Measurements from ENCODE around the gene USB1.

Gene USB1

DNA sequence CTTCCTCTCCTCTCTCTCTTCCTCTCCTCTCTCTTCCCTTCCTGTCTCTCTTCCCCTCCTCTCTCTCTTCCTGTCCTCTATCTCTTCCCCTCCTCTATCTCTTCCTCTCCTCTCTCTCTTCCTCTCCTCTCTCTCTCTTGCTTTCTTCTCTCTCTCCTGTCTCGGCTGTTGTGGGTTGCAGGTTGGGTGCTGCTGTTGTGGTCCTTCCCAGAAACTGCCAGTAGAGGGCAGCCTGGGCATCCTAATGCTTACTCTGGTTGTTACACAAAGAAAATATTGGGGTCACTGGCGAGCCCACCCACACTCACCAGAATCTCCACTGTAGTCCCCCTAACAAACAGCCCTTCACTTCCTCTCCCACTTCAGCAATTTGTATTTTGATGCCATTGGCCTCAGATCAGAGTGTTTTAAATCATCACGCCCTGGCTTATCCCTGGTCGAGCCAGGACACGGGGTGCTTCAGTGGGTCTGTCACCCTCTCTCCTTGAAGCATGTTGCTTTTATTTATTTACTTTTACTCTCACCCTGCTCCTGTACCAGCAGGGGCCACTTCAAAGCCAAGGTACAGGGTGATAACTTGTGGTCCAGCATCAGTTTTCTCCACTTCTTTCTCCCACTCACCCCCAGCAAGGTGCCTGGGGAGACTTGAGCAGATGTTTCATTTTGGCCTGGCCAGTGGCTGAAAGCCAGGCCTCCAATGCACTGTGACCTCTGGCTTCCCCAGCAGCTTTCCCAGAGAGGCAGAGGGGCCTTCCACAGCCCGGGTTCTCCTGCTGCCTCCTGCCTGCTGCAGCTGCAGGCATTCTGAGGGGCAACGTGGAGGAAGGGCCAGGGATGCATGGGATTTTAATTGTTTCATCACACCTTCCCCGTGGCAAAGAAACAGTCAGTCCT, 19.7 kb downstream of the USB1 start:
- peak; percentile 22 for DNase-seq

DNA sequence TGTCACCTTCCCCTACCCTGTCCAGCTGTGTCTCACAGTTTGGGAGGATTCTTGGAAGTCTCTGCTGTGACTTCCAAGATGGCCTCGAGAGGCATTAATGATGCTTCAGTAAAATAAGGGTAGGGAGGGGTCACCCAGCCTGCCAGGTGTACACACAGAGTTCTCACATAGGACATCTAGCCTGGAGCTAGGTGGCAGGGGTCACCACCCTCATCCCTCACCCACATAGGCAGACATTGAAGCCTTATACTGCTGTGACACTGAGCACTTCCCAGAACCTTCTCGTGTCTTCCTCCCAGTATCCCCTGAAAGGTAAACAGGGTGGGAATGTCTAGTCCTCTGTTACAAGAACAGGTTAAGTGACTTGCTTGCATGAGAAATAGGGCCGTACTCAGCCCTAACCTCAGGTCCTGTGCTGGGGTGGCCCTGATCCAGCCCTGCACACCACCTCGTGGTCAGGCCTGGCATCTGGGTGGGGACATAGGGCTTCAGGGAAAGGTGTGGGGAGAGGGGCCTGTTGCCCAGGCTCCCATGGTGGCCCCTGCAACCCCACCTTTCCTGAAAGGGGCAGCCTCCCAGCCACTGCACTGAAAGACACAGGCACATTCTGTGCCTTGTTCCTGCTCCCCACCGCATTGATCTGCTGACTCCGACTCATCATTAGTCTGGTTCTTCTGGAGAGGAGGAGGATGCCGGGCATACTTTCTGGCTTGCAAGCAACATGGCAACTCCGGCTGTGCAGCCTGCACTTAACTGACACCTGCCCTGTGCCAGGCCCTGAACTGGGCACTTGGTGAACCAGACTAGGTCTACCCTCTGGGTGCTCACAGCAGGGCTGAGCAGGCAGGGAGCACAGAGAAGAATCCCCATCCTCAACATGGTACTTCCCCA, 20.7 kb downstream of the USB1 start:
- DNase-seq, result peak; percentile 44

DNA sequence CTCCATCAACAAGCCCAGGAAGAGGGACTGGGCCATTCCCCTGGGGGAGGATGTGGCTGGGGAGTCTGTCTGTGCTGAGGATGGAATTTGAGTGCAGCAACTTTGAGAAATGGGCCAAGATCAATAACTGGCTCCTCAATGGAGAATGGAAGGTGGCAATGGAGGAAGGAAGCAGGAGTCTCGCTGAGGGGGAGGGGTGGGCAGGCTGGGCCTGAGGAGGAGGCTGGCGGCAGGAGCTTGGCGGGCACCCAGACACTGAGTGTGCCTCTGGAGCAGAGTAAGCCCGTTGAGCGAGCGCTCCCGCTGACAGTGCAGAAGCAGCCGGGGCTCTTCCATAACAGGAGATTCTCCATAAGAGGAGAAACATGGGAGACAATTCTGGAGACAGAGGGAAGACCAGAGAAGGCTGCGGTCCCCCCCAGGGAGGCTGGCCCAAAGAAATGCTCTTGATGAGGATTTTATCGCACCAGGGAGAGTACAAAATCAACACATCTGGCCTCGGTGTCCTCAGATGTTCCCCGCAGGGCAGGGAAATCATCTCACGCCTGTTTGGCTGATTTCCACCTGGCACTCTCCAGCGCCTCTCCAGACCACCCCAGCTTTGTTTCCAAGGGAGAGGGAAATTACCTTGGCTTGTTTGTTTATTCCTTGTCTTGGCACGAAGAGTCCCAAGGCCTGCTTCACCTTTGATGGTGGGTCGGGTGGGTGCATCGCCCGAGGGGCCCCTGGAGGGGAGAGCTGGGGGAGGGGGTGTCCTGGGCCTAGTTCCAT, 21.6 kb downstream of the USB1 start:
- peak; percentile 68 for DNase-seq

DNA sequence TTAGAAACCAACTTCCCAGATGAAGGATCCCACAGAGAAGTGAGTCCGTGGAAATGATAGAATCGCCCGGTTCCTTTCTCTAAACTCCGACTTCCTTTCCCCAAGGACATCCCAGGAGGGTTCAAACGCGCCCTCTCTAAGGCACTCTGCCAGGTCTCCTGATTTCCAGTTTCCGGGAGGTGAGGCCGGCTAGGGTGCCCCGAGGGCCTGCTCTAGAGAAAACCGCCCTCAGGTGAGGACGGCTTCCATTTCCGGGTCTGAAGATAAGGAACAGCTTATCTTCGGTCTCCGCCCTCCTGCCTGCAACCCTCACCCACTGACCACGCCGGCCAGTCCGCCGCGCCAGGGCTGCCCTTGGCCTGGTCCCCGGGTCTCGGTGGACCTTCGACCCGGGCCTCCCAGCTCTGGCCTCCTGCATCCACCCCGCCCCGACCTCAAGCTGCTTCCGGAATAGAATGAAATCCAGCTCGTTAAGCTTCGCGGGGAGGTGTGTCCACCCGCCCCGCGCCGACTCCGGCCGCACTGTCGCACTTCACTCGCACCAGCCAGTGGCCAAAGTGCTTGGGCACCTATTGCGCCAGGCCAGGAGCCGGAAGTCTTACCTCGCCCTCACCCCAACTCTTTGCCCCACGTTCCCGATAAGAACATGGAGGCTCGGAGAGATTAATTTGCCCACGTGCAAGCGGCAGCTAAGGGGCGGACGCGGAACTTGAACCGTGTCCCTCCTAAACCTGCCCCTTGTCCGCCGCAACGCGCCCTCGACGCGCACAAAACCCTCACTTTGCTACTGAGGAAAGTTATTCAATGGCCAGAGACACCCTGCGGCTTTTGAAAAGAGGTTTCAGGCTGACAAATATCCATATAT, 23.5 kb downstream of the USB1 start:
- DNase-seq, result no peak

DNA sequence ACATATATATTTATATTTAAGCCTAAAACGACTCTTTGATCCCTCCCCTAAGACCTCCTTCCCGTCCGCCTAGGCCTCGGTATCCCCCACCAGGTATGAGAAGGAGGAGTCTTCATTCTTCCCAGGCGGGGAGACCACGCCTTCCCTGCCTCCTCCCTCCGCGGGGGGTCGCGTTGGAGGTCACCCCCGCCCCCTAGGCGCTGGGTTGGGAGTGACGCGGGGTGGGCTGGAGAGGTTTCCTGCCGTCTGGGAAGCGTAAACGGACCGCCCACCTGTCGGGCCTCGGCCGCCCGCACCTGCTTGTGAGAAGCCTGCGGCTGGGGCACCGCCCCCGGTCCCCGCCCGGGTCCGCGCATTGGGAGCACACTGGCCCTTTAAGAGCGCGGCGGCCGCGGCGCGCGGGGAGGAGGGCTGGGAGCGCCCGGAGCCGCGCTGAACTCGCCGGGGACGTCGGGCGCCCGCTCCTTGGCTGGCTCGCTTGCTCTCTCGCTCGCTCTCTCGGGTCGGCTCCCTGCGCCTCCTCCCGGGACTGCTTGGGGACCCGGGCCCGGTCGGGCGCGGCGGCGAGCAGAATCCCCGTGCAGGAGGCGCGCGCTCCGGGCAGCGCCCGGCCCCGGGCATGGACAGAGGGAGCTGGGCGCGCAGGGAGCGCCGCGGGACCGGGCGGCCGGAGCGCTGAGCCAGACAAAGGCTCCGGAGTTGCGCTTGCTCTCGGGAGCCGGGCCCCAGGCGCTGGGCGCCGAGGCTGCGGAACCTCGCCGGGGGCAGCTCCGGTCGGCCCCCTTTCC, 24.3 kb downstream of the USB1 start, which contains the start of gene MMP15:
Gene MMP15, plus strand, starts transcription at position 404 of the 788 bp plus-strand sequence. CDS start 597 bp downstream, outside the sequence.
- peak; percentile 42 for DNase-seq

DNA sequence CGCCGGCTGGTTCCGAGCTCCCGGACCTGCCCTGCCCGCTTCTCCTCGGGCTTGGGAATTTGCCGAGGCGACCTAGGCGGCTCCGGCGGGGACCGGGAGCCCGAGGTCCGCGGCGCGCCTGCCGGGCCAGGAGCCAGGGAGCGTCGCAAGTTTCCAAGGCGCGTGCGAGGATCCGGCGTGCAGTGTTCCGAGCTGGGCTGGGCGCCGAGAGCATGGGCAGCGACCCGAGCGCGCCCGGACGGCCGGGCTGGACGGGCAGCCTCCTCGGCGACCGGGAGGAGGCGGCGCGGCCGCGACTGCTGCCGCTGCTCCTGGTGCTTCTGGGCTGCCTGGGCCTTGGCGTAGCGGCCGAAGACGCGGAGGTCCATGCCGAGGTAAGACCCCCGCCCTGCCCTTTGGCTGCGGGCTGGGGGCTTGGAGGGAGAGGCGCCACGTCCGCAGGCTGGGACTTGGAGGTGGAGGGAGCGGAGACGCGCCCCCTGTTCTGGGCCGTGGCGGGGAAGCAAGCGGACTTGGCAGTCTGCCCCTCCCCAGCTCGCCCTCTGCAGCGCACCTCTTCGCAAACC, 25.0 kb downstream of the USB1 start:
- DNase-seq, result no peak

DNA sequence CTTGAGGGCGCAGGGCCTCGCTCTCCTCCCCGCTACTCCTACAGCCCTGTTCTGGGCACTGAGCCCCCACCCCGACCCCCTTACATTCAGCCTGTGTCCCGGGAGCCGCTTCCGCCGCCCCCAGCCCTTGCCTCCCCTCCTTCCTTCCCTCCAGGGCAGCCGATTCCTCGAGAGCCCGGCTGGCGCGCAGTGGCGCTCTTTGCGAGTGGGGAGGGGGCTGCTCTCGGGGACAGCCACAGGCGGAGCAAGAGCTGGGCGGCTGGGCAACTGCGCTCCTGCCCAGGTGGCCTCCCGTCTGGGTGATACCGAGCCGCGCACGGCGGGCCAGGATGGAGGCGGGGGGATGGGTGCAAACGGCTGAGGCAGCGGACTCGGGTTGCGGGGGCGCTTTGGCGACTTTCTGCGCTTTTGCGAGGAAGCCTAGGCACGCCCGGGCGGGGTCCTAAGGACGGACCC, 25.5 kb downstream of the USB1 start:
- DNase-seq, result no peak

DNA sequence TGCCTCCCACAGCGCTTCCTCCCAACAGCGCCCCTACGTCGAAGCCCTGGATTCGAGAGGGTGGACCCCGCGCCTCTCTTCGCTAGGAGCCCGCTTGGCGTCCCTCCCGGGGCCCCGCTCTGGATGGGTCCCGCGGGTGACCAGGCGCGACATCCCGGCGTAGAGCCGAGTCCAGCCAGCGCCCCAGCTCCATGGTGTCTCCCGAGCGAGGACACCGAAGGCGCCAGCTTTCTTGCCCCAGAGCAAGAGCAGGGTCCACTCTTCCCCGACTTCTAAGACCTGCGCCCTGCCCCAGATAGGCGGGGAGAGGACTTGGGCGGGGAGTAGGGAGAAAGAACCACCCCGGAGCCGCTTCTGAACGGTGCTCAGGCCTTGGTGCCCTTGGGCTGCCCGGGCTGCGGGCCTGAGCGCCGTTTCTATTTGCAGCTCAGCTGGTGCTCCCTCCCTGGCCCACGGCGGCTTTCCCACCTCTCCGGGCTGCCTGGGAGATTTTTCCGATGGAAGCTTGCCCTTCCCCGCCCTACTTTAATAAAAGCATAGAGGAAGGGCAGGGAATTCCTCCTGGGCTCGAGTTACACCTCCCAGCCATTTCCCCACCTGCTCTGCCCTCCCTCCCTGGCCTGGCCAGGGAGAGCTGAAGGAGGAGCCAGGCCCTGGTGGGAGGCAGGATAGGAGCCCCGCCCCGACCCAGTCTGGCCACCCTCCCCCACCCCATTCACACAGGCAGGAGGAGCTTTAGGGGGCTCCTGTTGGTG, 26.1 kb downstream of the USB1 start:
- no peak for DNase-seq

DNA sequence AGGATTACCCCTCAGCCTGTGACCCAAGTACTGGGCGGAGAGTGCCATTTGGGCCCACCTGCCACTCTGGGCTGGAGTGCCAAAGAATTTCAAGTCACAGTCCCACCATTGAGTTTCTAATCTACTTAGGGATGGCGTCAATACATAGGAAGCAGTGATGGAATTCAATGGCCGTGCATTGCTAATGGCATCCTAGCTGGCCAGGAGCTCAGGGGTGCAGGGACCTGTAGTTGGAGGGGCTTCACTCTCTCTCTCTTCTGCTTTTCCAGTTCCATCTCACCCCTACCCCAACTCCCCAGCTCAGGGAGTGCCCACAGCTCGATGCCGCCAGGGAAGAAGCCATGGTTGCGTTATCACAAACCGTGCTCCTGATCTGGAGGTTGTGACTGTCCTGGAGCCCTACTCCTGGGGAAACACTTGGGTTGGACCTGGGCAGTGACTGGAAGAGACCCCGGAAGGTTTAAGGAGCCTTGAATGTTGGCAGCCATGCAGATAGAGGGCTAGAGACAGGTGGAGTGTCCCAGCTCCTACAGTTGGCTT, 26.8 kb downstream of the USB1 start:
- no peak for DNase-seq

DNA sequence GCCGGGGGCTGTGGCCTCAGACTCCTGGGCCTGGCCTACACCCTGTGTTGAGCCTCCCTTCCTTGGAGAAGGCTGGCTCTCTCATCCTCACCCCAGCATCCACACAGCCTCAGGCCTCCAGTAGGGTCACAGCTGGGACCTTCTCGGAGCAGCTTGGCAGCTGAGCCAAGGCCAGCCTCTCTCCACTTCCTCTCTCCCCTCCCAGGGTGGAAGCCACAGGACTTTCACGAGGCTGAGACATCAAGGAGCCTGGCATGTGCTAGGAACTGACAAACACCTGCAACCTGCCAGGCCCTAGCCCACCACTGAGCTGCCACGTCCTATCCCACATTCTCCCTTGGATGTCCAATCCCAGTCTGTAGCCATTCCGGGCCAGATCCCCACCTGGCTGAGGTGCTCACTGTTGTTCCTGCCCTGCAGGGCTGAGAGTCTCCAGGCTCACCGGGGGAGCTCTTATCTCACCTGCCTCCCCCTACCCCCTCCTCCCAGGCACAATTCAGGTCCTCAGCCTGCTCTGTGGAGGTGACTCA, 27.4 kb downstream of the USB1 start:
- no peak for DNase-seq

DNA sequence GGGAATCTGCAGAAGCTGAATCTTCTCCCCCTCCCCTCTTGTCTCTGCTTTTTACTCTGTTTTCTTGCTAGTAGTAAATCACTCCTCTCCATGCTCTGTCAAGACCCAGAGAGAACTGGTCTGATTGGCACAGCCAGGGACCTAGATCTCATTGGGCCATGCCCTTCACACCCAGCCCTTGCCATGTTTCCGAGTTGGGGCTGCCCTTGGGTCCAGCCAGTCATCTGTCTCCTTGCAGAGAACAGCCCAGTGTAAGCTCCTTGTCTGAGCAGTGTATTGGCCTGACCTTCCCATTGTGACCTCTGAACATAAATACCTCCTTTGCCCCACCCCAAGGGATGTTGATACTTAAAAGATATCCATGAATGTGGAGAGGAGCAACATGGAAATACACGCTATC, 28.2 kb downstream of the USB1 start:
- no peak for DNase-seq

DNA sequence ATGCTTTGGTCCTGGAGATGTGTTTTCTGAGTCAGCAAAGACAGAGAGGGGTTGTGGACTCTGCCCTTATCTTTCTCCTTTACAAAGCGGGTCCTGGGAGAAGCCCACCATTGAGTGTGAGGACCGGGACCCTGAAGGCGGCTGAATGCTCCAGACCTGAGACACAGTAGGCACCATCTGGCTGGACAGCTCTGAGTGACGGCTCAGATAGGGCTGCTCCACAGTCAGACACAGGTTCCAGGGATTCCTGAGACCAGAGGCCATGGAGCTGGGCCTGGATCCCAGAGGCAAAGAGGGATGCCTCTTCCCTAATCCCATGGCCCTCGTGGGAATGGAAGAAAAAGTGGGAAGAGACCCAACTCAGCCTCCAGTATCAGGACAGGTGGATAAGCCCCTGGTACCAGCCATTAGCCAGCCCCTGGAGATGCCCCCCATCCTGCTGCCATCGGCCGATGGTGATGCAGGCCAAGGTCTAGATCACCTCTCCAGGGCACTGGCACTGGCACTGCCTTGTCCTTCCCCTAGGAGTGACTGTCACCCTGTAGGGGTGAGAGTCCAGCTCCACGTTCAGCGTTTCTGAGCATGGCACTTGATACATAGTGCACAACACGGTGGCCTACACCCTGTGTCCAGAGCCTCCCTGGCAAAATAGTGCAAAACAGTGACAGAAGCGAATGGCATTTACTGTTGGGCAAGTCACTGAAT, 29.1 kb downstream of the USB1 start:
- DNase-seq, result no peak

DNA sequence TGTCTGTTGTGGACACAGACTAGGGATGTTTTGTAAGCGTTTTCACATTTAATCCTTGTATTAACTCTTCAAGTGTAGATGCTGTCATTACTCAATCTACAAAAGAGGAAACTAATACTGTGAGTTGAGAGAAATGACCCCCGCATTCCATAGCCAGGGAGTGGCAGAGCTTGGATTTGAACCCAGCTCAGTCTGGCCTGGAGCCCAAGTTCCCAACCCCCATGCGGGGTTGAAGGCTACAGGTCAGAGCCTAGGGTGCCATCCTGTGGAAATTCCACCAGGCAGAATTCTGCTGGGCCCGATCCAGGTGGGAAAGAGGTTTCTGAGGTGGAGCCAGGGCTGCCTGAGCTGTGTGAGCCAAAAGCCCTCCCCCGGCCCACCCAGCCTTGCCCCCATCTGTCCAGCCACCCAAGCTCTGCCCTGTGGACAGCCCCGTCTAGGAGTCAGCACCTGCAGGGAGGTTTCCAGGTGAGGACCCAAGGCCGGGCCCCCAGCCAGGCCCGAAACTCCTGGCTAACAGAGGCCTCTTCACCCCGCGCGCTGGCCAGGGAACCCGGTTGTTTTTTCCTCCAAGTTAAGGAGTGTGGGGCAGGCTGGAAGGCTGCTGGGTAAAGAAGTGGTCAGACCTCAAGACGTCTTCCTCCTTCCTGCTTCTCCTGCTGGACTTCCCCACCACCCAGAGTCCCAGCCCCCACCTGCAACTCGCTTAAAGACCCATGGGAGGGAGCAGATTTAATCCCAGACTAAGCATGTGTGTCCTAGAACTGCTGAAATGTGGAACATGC, 30.0 kb downstream of the USB1 start:
- DNase-seq, result no peak

DNA sequence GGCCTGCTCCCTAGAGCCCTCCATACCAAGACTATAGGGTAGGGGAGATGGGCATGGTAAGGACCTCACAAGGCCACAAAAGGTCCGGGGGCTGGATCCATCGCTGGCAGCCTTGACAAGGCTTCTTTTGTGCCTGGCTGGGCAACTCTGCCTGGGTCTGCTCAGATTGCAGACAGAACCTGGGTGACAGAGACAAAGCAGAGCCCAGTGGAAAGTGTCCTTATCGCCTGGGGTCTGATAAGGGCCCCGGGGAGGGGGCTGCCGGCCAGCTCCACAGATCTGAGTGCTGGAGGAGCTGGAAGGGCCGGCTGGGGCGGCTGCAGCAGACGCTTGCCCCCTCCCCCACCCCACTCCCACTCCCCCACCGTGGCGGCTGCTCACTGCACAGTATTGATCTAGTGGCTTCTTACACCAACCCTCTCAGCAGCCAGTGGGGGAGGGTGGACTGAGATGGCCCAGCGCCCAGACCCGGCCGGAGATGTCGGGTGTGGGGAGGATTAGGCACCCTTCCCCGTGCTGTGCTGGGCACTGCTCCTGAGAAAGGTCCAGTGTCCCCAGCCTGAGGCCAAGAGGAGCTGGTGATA, 31.6 kb downstream of the USB1 start:
- DNase-seq, result no peak

DNA sequence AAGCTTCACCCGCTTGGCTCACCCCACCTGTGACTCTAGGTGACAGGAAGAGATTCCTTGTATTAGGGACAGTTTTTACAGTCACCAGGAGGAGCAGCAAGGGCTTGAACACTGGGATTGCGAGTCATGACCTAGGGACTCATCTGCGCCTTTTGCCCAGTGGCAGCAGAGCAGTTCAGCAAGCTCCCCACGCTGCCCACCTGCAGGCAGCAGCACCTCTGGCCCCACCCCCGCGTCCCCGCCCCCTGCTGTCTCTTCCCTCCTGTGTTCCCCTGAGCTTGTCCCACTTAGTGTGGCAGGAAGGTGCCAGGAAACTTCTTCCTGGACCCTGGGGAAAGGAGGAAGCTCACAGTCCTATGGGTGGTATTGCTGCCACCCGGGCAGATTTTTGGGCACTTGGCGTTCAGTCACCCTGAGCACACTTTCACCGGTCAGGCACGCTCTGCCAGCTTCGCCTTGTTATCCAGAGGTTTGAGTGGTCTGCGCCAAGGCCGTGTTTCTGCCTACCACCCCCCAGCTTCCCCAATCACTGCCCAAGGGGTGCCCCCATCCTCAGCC, 33.0 kb downstream of the USB1 start:
- no peak for DNase-seq

DNA sequence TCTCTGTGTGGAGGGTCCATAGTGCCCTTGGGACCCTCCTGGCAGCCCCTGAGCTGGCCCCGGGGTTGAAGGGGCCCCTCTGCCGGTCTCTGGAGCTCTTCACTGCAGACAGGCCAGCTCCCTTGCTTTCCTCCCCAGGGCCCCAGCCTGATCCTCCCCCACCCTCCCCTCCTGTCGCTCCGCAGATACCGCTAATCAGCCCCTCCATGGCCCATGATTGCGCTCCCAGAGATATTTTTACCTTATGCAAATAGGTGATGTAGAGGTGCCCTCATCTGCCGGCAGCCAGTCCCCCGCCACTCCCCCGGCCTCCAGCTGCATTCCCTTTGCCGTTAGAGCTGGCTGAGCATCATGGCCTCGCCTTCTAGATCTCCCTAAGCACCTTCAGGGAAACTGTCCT, 33.6 kb downstream of the USB1 start:
- DNase-seq, result no peak

Data from fibroblast of skin of right quadriceps (primary cell).